HepG2 (cell line): ENCODE results near the gene TEX19. TPM values are rescaled to one million over a fixed set of nuclear protein-coding genes. Genes with fewer than 3 reads are reported as not detected.

Source experiments
- ATM ChIP-seq: fragments of 450-650 bp; IDR thresholded peaks from 2 replicates; pipeline ENCODE4 v1.7.1; 2017; ENCODE audit warnings: mild to moderate bottlenecking, borderline replicate concordance
- GZF1 ChIP-seq: sonication (generic); formaldehyde crosslinking; IDR thresholded peaks from 2 replicates; pipeline ENCODE4 v1.5.1; 2020; ENCODE audit warnings: mild to moderate bottlenecking, missing genetic modification reagents
- HMGA1 ChIP-seq: sonication (generic); formaldehyde crosslinking; conservative IDR thresholded peaks from 2 replicates; pipeline ENCODE4 v1.4.0; 2020; ENCODE audit warnings: missing genetic modification reagents
- HNRNPH1 ChIP-seq: fragments of 200-400 bp; formaldehyde crosslinking; optimal IDR thresholded peaks from 2 replicates; pipeline ENCODE3; 2017; ENCODE audit warnings: mild to moderate bottlenecking, low read depth, low read length
- HOXD1 ChIP-seq: sonication (generic); formaldehyde crosslinking; IDR thresholded peaks from 2 replicates; pipeline ENCODE4 v1.5.0; 2020; ENCODE audit warnings: missing genetic modification reagents
- MTA1 ChIP-seq: sonication (generic); formaldehyde crosslinking; IDR thresholded peaks from 2 replicates; pipeline ENCODE4 v1.4.0; 2020; ENCODE audit warnings: missing genetic modification reagents, mild to moderate bottlenecking, borderline replicate concordance
- NFAT5 ChIP-seq: sonication (generic); formaldehyde crosslinking; IDR thresholded peaks from 2 replicates; pipeline ENCODE4 v1.4.0; 2020; ENCODE audit warnings: missing genetic modification reagents
- RAD21 ChIP-seq: fragments of 450-650 bp; formaldehyde crosslinking; IDR thresholded peaks from 2 replicates; pipeline ENCODE4 v1.5.0; 2020; ENCODE audit warnings: mild to moderate bottlenecking
- SP4 ChIP-seq: sonication (generic); formaldehyde crosslinking; IDR thresholded peaks from 2 replicates; pipeline ENCODE4 v1.8.1; 2023; ENCODE audit warnings: mild to moderate bottlenecking, missing genetic modification reagents
- ZNF260 ChIP-seq: sonication (generic); formaldehyde crosslinking; IDR thresholded peaks from 2 replicates; pipeline ENCODE4 v1.4.0; 2020; ENCODE audit warnings: missing genetic modification reagents, low read depth, mild to moderate bottlenecking, borderline replicate concordance
- ZNF788 ChIP-seq: sonication (generic); formaldehyde crosslinking; IDR thresholded peaks from 2 replicates; pipeline ENCODE4 v1.5.0; 2020; ENCODE audit warnings: mild to moderate bottlenecking, missing genetic modification reagents, borderline replicate concordance
- polyA plus RNA-seq, 8 experiments: library from polyadenylated mRNA; depleted of rRNA in 3 of 8; stranded (reverse) in 7 of 8; unstranded in 1 of 8; fragments of >200 nt; fragmentation: Illumina TruSeq in 4 of 8; extraction: Trizol in 4 of 8; gene quantifications; 2 replicates each; pipeline versions ENCODE4 v1.2.1 to v1.2.3, GENCODE V29; 2011 to 2016; ENCODE audit warnings: low read depth in 4 of 8, missing spikeins in 1 of 8, mixed read lengths in 1 of 8; ENCODE audit not compliant: insufficient read depth in 1 of 8
- total RNA-seq, 5 experiments: library from RNA; depleted of rRNA; stranded (reverse); fragments of >200 nt; fragmentation: Illumina TruSeq; extraction: Trizol; gene quantifications; 2 replicates each; pipeline ENCODE4 v1.2.3, GENCODE V29; 2016; ENCODE audit warnings: low read depth in 1 of 5
- TF ChIP-seq, protein P1 (sequence below): sonication (generic); formaldehyde crosslinking; IDR thresholded peaks from 2 replicates; pipeline ENCODE4 v1.4.0; 2020; ENCODE audit warnings: missing genetic modification reagents
- TF ChIP-seq, protein P2 (sequence below): sonication (generic); formaldehyde crosslinking; IDR thresholded peaks from 2 replicates; pipeline ENCODE4 v1.5.0; 2020; ENCODE audit warnings: mild to moderate bottlenecking, missing genetic modification reagents

The TEX19 gene
- total and polyA plus RNA-seq, 2 of the 13 experiments (the other 11 are each of a cell fraction or from before 2014, with no cell fraction given): 1.3 to 6.0 TPM

GRCh38 chr17:82384730-82385481 lies 25.9 kb downstream of the TEX19 start (continued):
- no peak for TF ChIP-seq GZF1 (CRISPR knock-in tag)
- peak; percentile 76; the same call in 1 of the 2 replicates for TF ChIP-seq MTA1 (CRISPR knock-in tag)
- TF ChIP-seq, protein P1, sequence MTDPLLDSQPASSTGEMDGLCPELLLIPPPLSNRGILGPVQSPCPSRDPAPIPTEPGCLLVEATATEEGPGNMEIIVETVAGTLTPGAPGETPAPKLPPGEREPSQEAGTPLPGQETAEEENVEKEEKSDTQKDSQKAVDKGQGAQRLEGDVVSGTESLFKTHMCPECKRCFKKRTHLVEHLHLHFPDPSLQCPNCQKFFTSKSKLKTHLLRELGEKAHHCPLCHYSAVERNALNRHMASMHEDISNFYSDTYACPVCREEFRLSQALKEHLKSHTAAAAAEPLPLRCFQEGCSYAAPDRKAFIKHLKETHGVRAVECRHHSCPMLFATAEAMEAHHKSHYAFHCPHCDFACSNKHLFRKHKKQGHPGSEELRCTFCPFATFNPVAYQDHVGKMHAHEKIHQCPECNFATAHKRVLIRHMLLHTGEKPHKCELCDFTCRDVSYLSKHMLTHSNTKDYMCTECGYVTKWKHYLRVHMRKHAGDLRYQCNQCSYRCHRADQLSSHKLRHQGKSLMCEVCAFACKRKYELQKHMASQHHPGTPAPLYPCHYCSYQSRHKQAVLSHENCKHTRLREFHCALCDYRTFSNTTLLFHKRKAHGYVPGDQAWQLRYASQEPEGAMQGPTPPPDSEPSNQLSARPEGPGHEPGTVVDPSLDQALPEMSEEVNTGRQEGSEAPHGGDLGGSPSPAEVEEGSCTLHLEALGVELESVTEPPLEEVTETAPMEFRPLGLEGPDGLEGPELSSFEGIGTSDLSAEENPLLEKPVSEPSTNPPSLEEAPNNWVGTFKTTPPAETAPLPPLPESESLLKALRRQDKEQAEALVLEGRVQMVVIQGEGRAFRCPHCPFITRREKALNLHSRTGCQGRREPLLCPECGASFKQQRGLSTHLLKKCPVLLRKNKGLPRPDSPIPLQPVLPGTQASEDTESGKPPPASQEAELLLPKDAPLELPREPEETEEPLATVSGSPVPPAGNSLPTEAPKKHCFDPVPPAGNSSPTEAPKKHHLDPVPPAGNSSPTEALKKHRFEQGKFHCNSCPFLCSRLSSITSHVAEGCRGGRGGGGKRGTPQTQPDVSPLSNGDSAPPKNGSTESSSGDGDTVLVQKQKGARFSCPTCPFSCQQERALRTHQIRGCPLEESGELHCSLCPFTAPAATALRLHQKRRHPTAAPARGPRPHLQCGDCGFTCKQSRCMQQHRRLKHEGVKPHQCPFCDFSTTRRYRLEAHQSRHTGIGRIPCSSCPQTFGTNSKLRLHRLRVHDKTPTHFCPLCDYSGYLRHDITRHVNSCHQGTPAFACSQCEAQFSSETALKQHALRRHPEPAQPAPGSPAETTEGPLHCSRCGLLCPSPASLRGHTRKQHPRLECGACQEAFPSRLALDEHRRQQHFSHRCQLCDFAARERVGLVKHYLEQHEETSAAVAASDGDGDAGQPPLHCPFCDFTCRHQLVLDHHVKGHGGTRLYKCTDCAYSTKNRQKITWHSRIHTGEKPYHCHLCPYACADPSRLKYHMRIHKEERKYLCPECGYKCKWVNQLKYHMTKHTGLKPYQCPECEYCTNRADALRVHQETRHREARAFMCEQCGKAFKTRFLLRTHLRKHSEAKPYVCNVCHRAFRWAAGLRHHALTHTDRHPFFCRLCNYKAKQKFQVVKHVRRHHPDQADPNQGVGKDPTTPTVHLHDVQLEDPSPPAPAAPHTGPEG (CRISPR knock-in tag): 0 out of 2 replicates have a peak, but pooled peaks have one; percentile 40
- no peak for TF ChIP-seq SP4 (CRISPR knock-in tag)
- TF ChIP-seq HNRNPH1: no peak
- TF ChIP-seq NFAT5: 0 out of 2 replicates have a peak, but pooled peaks have one; percentile 24
- TF ChIP-seq ATM: no peak
- TF ChIP-seq, protein P2, sequence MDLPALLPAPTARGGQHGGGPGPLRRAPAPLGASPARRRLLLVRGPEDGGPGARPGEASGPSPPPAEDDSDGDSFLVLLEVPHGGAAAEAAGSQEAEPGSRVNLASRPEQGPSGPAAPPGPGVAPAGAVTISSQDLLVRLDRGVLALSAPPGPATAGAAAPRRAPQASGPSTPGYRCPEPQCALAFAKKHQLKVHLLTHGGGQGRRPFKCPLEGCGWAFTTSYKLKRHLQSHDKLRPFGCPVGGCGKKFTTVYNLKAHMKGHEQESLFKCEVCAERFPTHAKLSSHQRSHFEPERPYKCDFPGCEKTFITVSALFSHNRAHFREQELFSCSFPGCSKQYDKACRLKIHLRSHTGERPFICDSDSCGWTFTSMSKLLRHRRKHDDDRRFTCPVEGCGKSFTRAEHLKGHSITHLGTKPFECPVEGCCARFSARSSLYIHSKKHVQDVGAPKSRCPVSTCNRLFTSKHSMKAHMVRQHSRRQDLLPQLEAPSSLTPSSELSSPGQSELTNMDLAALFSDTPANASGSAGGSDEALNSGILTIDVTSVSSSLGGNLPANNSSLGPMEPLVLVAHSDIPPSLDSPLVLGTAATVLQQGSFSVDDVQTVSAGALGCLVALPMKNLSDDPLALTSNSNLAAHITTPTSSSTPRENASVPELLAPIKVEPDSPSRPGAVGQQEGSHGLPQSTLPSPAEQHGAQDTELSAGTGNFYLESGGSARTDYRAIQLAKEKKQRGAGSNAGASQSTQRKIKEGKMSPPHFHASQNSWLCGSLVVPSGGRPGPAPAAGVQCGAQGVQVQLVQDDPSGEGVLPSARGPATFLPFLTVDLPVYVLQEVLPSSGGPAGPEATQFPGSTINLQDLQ (CRISPR knock-in tag): 0 out of 2 replicates have a peak, but pooled peaks have one; percentile 67
- no peak for TF ChIP-seq HOXD1 (CRISPR knock-in tag)
- no peak for TF ChIP-seq ZNF260
- TF ChIP-seq RAD21 (CRISPR knock-in tag): peak; percentile 39; the same call in 1 of the 2 replicates
- TF ChIP-seq HMGA1: no peak
- peak; percentile 49 for TF ChIP-seq ZNF788 (CRISPR knock-in tag)
